Chondrocyte (in vitro differentiated cells): ENCODE results near the gene PIR. TPM values are rescaled to one million over a fixed set of nuclear protein-coding genes. Genes with fewer than 3 reads are reported as not detected.

Source experiments
- DNase-seq: peaks from one replicate; pipeline ENCODE4 v3.0.0; 2021; ENCODE audit warnings: mixed read lengths, low spot score
- H3K27ac Mint-ChIP-seq: one replicate; pipeline ENCODE4 v1.8.0; 2021; ENCODE audit warnings: mild to moderate bottlenecking, moderate library complexity, mixed read lengths; ENCODE audit not compliant: unreplicated experiment
- H3K27me3 Mint-ChIP-seq: 2 replicates; pipeline ENCODE4 v1.8.0; 2021; ENCODE audit warnings: low read depth, mixed read lengths
- H3K36me3 Mint-ChIP-seq: 2 replicates; pipeline ENCODE4 v1.8.0; 2021; ENCODE audit warnings: low read depth, mixed read lengths
- H3K4me1 Mint-ChIP-seq: 2 replicates; pipeline ENCODE4 v1.8.0; 2021; ENCODE audit warnings: low read depth, mild to moderate bottlenecking, mixed read lengths
- H3K4me3 Mint-ChIP-seq: one replicate; pipeline ENCODE4 v1.8.0; 2021; ENCODE audit warnings: mild to moderate bottlenecking, moderate library complexity, mixed read lengths; ENCODE audit not compliant: unreplicated experiment
- H3K9me3 Mint-ChIP-seq: 2 replicates; pipeline ENCODE4 v1.8.0; 2021; ENCODE audit warnings: low read depth, mixed read lengths
- CTCF ChIP-seq: fragments of 200-600 bp; sonication (generic); IDR thresholded peaks from 2 replicates; pipeline ENCODE4 v1.5.0; 2021; ENCODE audit warnings: antibody characterized with exemption, mild to moderate bottlenecking, moderate library complexity
- total RNA-seq: library from RNA; stranded (reverse); gene quantifications from 3 replicates; pipeline ENCODE4 v1.2.1, GENCODE V29; 2021

PIR gene
- total RNA-seq, 1 donor from 2014 or later = 13.3 TPM

GRCh38 chrX:15475021-15475420, 18.1 kb downstream of the PIR start:
- peaks cover 5% of the 10 kb centered on the region for H3K4me1 Mint-ChIP-seq
- no peak overlapping the region for H3K4me3 Mint-ChIP-seq
- H3K36me3 Mint-ChIP-seq = peaks cover 10% of the 10 kb centered on the region
- H3K27me3 Mint-ChIP-seq = no peaks in the 10 kb centered on the region
- H3K9me3 Mint-ChIP-seq = no peaks in the 10 kb centered on the region
- no peak for DNase-seq
- no peak overlapping the region for H3K27ac Mint-ChIP-seq
- no peak for TF ChIP-seq CTCF

GRCh38 chrX:15474028-15474427, 19.1 kb downstream of the PIR start:
- Mint-ChIP-seq H3K27ac (no peak overlapping the region), H3K27me3 (no peaks in the 10 kb centered on the region), H3K9me3 (no peaks in the 10 kb centered on the region), H3K36me3 (peaks cover 10% of the 10 kb centered on the region), H3K4me1 (peaks cover 5% of the 10 kb centered on the region), H3K4me3 (no peak overlapping the region)
- no peak for DNase-seq
- TF ChIP-seq CTCF = no peak

DNA sequence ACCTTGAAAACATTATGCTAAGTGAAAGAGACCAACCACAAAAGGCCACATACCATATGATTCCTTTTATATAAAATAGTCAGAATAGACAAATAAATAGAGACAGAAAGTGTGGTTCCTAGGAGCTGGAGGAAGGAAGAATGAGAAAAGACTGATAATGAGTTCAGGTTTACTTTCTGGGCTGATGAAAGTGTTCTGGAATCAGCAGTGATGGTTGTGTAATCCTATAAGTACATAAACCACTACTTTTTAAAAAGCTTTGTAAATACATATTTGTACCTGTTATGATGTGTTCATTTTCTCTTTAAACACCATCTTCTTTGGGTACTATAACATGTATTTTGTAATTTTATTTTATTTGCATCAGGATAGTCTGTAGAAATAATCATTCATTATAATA, 20.6 kb downstream of the PIR start:
- Mint-ChIP-seq H3K27me3 (no peaks in the 10 kb centered on the region), H3K27ac (no peak overlapping the region), H3K4me1 (peaks cover 5% of the 10 kb centered on the region), H3K9me3 (no peaks in the 10 kb centered on the region), H3K36me3 (no peaks in the 10 kb centered on the region), H3K4me3 (no peak overlapping the region)
- no peak for TF ChIP-seq CTCF
- no peak for DNase-seq

DNA sequence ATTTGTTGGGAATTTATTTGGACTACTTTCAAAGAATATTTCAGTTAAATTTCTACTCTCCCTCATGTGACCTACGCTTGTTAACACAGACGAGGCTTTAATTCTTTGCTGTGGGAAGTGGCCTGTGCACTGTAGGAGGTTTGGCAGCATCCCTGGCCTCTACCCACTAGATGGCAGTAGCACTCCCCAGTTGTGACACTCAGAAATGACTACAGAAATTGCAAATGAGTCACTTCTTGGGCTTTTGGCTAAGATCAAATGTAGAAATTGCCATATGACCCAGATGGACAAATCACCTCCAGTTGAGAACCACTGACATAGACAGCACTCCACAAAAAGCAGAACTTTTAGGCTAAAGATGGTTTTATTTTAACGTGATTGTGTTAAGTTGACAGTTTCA, 22.1 kb downstream of the PIR start:
- no peak overlapping the region for H3K27ac Mint-ChIP-seq

GRCh38 chrX:15469613-15470012, 23.5 kb downstream of the PIR start:
- Mint-ChIP-seq H3K27ac (no peak overlapping the region), H3K4me1 (peaks cover 5% of the 10 kb centered on the region), H3K9me3 (no peaks in the 10 kb centered on the region), H3K27me3 (no peaks in the 10 kb centered on the region), H3K36me3 (no peaks in the 10 kb centered on the region), H3K4me3 (no peak overlapping the region)
- no peak for DNase-seq
- no peak for TF ChIP-seq CTCF

More for the DNA sequence above, 22.1 kb downstream of the PIR start:
- H3K4me3 Mint-ChIP-seq = no peak overlapping the region
- H3K4me1 Mint-ChIP-seq = peaks cover 5% of the 10 kb centered on the region
- peak; percentile 88 for TF ChIP-seq CTCF
- H3K27me3 Mint-ChIP-seq = no peaks in the 10 kb centered on the region
- DNase-seq = no peak
- no peaks in the 10 kb centered on the region for H3K9me3 Mint-ChIP-seq
- H3K36me3 Mint-ChIP-seq = no peaks in the 10 kb centered on the region
